IMR-90 (cell line): ENCODE measurements around the gene COG7. TPM values are rescaled to one million over a fixed set of nuclear protein-coding genes. Genes with fewer than 3 reads are reported as not detected.

Experiments used
- ATAC-seq: fragments of 200-7000 bp; cut with Tn5 transposase; 2 replicates; pipeline ENCODE4 v1.9.1; 2020; ENCODE audit warnings: low read depth, mild to moderate bottlenecking, moderate library complexity
- BruUV-seq: library from RNA; stranded (reverse); fragments of 400-500 nt; replicated peaks from 2 replicates; lab custom pipeline; 2021; lab: Mats Ljungman, UMichigan
- CTCF ChIA-PET: fragments of 300-600 bp; formaldehyde crosslinking; extraction: SDS; loops from one replicate; lab custom pipeline; 2021; ENCODE audit warnings: antibody characterized with exemption; lab: Yijun Ruan, JAX
- POLR2A ChIA-PET: fragments of 300-600 bp; sonication (Branson Sonifier 250); formaldehyde crosslinking; loops from one replicate; lab custom pipeline; 2022; ENCODE audit warnings: antibody characterized with exemption; ENCODE audit not compliant: unreplicated experiment; lab: Charles Lee
- DNase-seq: peaks from one replicate; pipeline ENCODE4 v3.0.0; 2013
- H2AFZ ChIP-seq: replicated peaks from 2 replicates; pipeline ENCODE3; 2013; ENCODE audit warnings: low read length, mild to moderate bottlenecking; ENCODE audit not compliant: poor library complexity
- H2AK5ac ChIP-seq: 2 replicates; pipeline ENCODE4 v1.6.1; 2013; ENCODE audit warnings: low read depth, low read length, inconsistent platforms
- H2AK9ac ChIP-seq: replicated peaks from 2 replicates; pipeline ENCODE3; 2013; ENCODE audit warnings: mild to moderate bottlenecking, low read depth, low read length, moderate library complexity; ENCODE audit not compliant: poor library complexity
- H2BK120ac ChIP-seq: 2 replicates; pipeline ENCODE4 v1.6.1; 2013; ENCODE audit warnings: low read depth, low read length, inconsistent platforms
- H2BK15ac ChIP-seq: 3 replicates; pipeline ENCODE4 v1.6.1; 2013; ENCODE audit warnings: low read depth, low read length, inconsistent platforms
- H2BK20ac ChIP-seq: 2 replicates; pipeline ENCODE4 v1.6.1; 2013; ENCODE audit warnings: low read depth, mild to moderate bottlenecking, inconsistent platforms, low read length, moderate library complexity
- H2BK5ac ChIP-seq: 2 replicates; pipeline ENCODE4 v1.6.1; 2013; ENCODE audit warnings: mild to moderate bottlenecking, low read depth, low read length, inconsistent platforms; ENCODE audit not compliant: poor library complexity, severe bottlenecking
- H3K14ac ChIP-seq: replicated peaks from 2 replicates; pipeline ENCODE4 v1.6.1; 2013; ENCODE audit warnings: low read depth, low read length, inconsistent platforms
- H3K18ac ChIP-seq: 2 replicates; pipeline ENCODE4 v1.6.1; 2013; ENCODE audit warnings: low read depth, low read length, control low read depth
- H3K23ac ChIP-seq: 2 replicates; pipeline ENCODE4 v1.6.1; 2013; ENCODE audit warnings: low read depth, low read length, inconsistent platforms
- H3K27ac ChIP-seq: 2 replicates; pipeline ENCODE4 v1.5.1; 2013; ENCODE audit warnings: mild to moderate bottlenecking, control low read depth, low read length; ENCODE audit not compliant: insufficient read depth
- H3K27me3 ChIP-seq: 2 replicates; pipeline ENCODE4 v1.6.1; 2013; ENCODE audit warnings: low read length; ENCODE audit not compliant: control insufficient read depth, insufficient read depth
- H3K36me3 ChIP-seq: 2 replicates; pipeline ENCODE4 v1.6.1; 2013; ENCODE audit warnings: low read length, mixed read lengths; ENCODE audit not compliant: control insufficient read depth, insufficient read depth
- H3K4ac ChIP-seq: 2 replicates; pipeline ENCODE4 v1.6.1; 2013; ENCODE audit warnings: low read depth, low read length, inconsistent platforms
- H3K4me1 ChIP-seq: 2 replicates; pipeline ENCODE4 v1.6.1; 2013; ENCODE audit warnings: low read length, mixed read lengths; ENCODE audit not compliant: control insufficient read depth, insufficient read depth
- H3K4me2 ChIP-seq: 2 replicates; pipeline ENCODE4 v1.6.1; 2013; ENCODE audit warnings: low read depth, mild to moderate bottlenecking, control low read depth, low read length, moderate library complexity
- H3K4me3 ChIP-seq: 2 replicates; pipeline ENCODE4 v1.5.1; 2013; ENCODE audit warnings: low read depth, mild to moderate bottlenecking, control low read depth, low read length, moderate library complexity; ENCODE audit not compliant: insufficient read depth
- H3K56ac ChIP-seq: 2 replicates; pipeline ENCODE4 v1.6.1; 2013; ENCODE audit warnings: low read length, inconsistent platforms; ENCODE audit not compliant: insufficient read depth; ENCODE audit errors: extremely low read depth
- H3K79me1 ChIP-seq, 2 experiments: 2 replicates each; pipeline ENCODE4 v1.6.1; 2013; ENCODE audit warnings: low read length in 2 of 2, inconsistent platforms in 1 of 2, low read depth in 1 of 2
- H3K9ac ChIP-seq: 2 replicates; pipeline ENCODE4 v1.6.1; 2013; ENCODE audit warnings: low read depth, low read length, control low read depth
- H3K9me1 ChIP-seq: 2 replicates; pipeline ENCODE4 v1.6.1; 2013; ENCODE audit warnings: low read length, inconsistent platforms; ENCODE audit not compliant: insufficient read depth
- H3K9me3 ChIP-seq: 2 replicates; pipeline ENCODE4 v1.6.1; 2013; ENCODE audit warnings: low read length; ENCODE audit not compliant: control insufficient read depth, insufficient read depth
- H4K20me1 ChIP-seq: 2 replicates; pipeline ENCODE4 v1.6.1; 2013; ENCODE audit warnings: low read length, inconsistent platforms; ENCODE audit not compliant: insufficient read depth
- H4K5ac ChIP-seq: 2 replicates; pipeline ENCODE4 v1.6.1; 2013; ENCODE audit warnings: mild to moderate bottlenecking, low read depth, low read length, control low read depth
- H4K8ac ChIP-seq, 2 experiments: 2 replicates each; pipeline ENCODE4 v1.6.1; 2013; ENCODE audit warnings: low read depth in 2 of 2, low read length in 2 of 2, control low read depth in 1 of 2, inconsistent platforms in 1 of 2
- H4K91ac ChIP-seq: 2 replicates; pipeline ENCODE4 v1.6.1; 2013; ENCODE audit warnings: low read depth, low read length, inconsistent platforms; ENCODE audit not compliant: insufficient read depth
- BHLHE40 ChIP-seq: fragments of 150-350 bp; IDR thresholded peaks from 2 replicates; pipeline ENCODE4 v1.6.1; 2016; ENCODE audit warnings: mild to moderate bottlenecking, low read depth, low read length
- CEBPB ChIP-seq: IDR thresholded peaks from 2 replicates; pipeline ENCODE4 v1.6.1; 2012; ENCODE audit warnings: low read depth, low read length, improper control_type of control experiment
- CHD1 ChIP-seq: IDR thresholded peaks from 2 replicates; pipeline ENCODE4 v1.6.1; 2012; ENCODE audit warnings: low read depth, low read length, improper control_type of control experiment
- CTCF ChIP-seq: conservative IDR thresholded peaks from 2 replicates; pipeline ENCODE4 v1.5.1; 2012; ENCODE audit warnings: mild to moderate bottlenecking, low read depth, low read length, improper control_type of control experiment
- ELK1 ChIP-seq: fragments of 150-350 bp; IDR thresholded peaks from 2 replicates; pipeline ENCODE4 v1.6.1; 2016; ENCODE audit warnings: low read depth, mild to moderate bottlenecking, low read length, moderate library complexity, borderline replicate concordance
- FOS ChIP-seq: fragments of 150-350 bp; IDR thresholded peaks from 2 replicates; pipeline ENCODE4 v1.6.1; 2016; ENCODE audit warnings: low read depth, low read length
- MAFK ChIP-seq: IDR thresholded peaks from 2 replicates; pipeline ENCODE4 v1.6.1; 2012; ENCODE audit warnings: low read depth, low read length, improper control_type of control experiment
- MAZ ChIP-seq: IDR thresholded peaks from 2 replicates; pipeline ENCODE4 v1.6.1; 2012; ENCODE audit warnings: low read depth, mild to moderate bottlenecking, low read length, improper control_type of control experiment, moderate library complexity, borderline replicate concordance
- MXI1 ChIP-seq: IDR thresholded peaks from 2 replicates; pipeline ENCODE4 v1.6.1; 2012; ENCODE audit warnings: low read depth, mild to moderate bottlenecking, low read length, moderate library complexity, borderline replicate concordance
- NFE2L2 ChIP-seq: fragments of 150-350 bp; IDR thresholded peaks from 2 replicates; pipeline ENCODE4 v1.6.1; 2016; ENCODE audit warnings: low read depth, mild to moderate bottlenecking, low read length
- POLR2A ChIP-seq: IDR thresholded peaks from 2 replicates; pipeline ENCODE4 v1.6.1; 2012; ENCODE audit warnings: mild to moderate bottlenecking, low read depth, low read length
- RAD21 ChIP-seq: IDR thresholded peaks from 2 replicates; pipeline ENCODE4 v1.6.1; 2012; ENCODE audit warnings: low read length, improper control_type of control experiment
- RCOR1 ChIP-seq: IDR thresholded peaks from 2 replicates; pipeline ENCODE4 v1.6.1; 2012; ENCODE audit warnings: mild to moderate bottlenecking, low read length, improper control_type of control experiment; ENCODE audit not compliant: insufficient replicate concordance
- RFX5 ChIP-seq: IDR thresholded peaks from 2 replicates; pipeline ENCODE4 v1.8.0; 2012; ENCODE audit warnings: low read depth, mild to moderate bottlenecking, low read length, moderate library complexity
- SMC3 ChIP-seq: fragments of 150-350 bp; IDR thresholded peaks from 2 replicates; pipeline ENCODE4 v1.6.1; 2016; ENCODE audit warnings: low read depth, mild to moderate bottlenecking, antibody characterized with exemption, low read length, moderate library complexity
- USF2 ChIP-seq: fragments of 150-350 bp; IDR thresholded peaks from 2 replicates; pipeline ENCODE4 v1.6.1; 2017; ENCODE audit warnings: mild to moderate bottlenecking, antibody characterized with exemption, low read length, low read depth
- WGBS, 2 experiments: methylation state at CpG; one replicate each; pipeline versions ENCODE4 v1.1.5 to v1.1.7; 2013; ENCODE audit warnings: missing lambda C conversion rate in 2 of 2; ENCODE audit not compliant: insufficient read length in 1 of 2; ENCODE audit errors: extremely low coverage in 2 of 2; 5-methylcytosine and 5-hydroxymethylcytosine counted together
- dilution Hi-C: fragments of 300-500 bp; cut with HindIII; formaldehyde crosslinking; loops from one replicate; pipeline ENCODE4 v1.14.3; 2018; ENCODE audit warnings: low sequenced_read_pairs; ENCODE audit not compliant: unreplicated experiment
- in situ Hi-C: fragments of 300-500 bp; cut with MboI; formaldehyde crosslinking; loops from 3 replicates; pipeline ENCODE4 v1.14.3; 2019; ENCODE audit warnings: low sequenced_read_pairs, inconsistent platforms, mixed read lengths
- intact Hi-C: fragments of 100-400 bp; cut with micrococcal nuclease; formaldehyde crosslinking; loops from 2 replicates; pipeline ENCODE4 v1.10.0; 2022
- polyA plus RNA-seq, 3 experiments: library from polyadenylated mRNA; depleted of rRNA; stranded (reverse); fragments of >200 nt; gene quantifications; 2 replicates each; pipeline ENCODE4 v1.2.3, GENCODE V29; 2012; ENCODE audit warnings: low replicate concordance in 1 of 3
- total RNA-seq: library from RNA; depleted of rRNA; stranded (reverse); fragments of >200 nt; gene quantifications from 2 replicates; pipeline ENCODE4 v1.2.3, GENCODE V29; 2012

The COG7 gene
- total and polyA plus RNA-seq, 2 of the 4 experiments (the other 2 are of a cell fraction), result 28.5 to 43.7 TPM

GRCh38 chr16:23485841-23486240 is 32.9 kb upstream of the COG7 start:
- peaks cover 60% of the 10 kb centered on the region for H3K36me3 ChIP-seq
- no peak overlapping the region for H3K14ac ChIP-seq
- H2AFZ ChIP-seq, result no peak overlapping the region
- intact Hi-C loops, result no loop called here
- no peak for DNase-seq
- no peak overlapping the region for H2BK120ac ChIP-seq
- H3K27ac ChIP-seq, result no peak overlapping the region
- no peak overlapping the region for H2BK20ac ChIP-seq
- dilution Hi-C loops, result no loop called here
- no peaks in the 10 kb centered on the region for H4K20me1 ChIP-seq
- H3K9me1 ChIP-seq, result peaks cover 8% of the 10 kb centered on the region; the same call in 1 of the 2 replicates
- H2BK15ac ChIP-seq, result no peak overlapping the region
- in situ Hi-C loops, result no loop called here
- H3K56ac ChIP-seq, result no peak overlapping the region
- H3K18ac ChIP-seq, result no peak overlapping the region
- ChIA-PET CTCF (no interaction called here), POLR2A (no interaction called here)
- no peak overlapping the region for H2BK5ac ChIP-seq
- H3K9ac ChIP-seq, result no peak overlapping the region
- ATAC-seq, result no peak
- no peak overlapping the region for H3K4ac ChIP-seq
- no peak overlapping the region for H3K4me2 ChIP-seq
- no peaks in the 10 kb centered on the region for H3K4me1 ChIP-seq
- no peak overlapping the region for H4K8ac ChIP-seq
- H3K9me3 ChIP-seq, result no peaks in the 10 kb centered on the region
- H4K5ac ChIP-seq, result no peak overlapping the region
- 100% methylated on average over 3 of the region's 8 CpGs; no CpG with 5 or more reads in 1 of the 2 experiments for WGBS, 2 experiments
- no peak overlapping the region for H2AK5ac ChIP-seq
- no TSS peak for BruUV-seq
- H3K27me3 ChIP-seq, result no peaks in the 10 kb centered on the region
- H2AK9ac ChIP-seq, result no peak overlapping the region
- H3K79me1 ChIP-seq, result peaks cover 0 to 2% of the 10 kb centered on the region in 2 experiments; a peak in 1 of 4 replicates
- TF ChIP-seq BHLHE40, result no peak
- TF ChIP-seq SMC3, result no peak
- no peak for TF ChIP-seq MXI1
- no peak for TF ChIP-seq RAD21
- no peak for TF ChIP-seq POLR2A
- TF ChIP-seq CTCF, result no peak
- TF ChIP-seq USF2, result no peak
- no peak for TF ChIP-seq NFE2L2
- no peak for TF ChIP-seq MAFK
- no peak for TF ChIP-seq RFX5
- TF ChIP-seq CHD1, result no peak
- TF ChIP-seq MAZ, result no peak
- no peak for TF ChIP-seq CEBPB
- TF ChIP-seq ELK1, result no peak
- no peak for TF ChIP-seq FOS
- TF ChIP-seq RCOR1, result no peak
- H4K91ac ChIP-seq, result no peak overlapping the region
- H3K23ac ChIP-seq, result no peak overlapping the region
- H3K4me3 ChIP-seq, result no peak overlapping the region
